ENCODE data around the gene PRKAR1B. TPM values are rescaled to one million over a fixed set of nuclear protein-coding genes. Genes with fewer than 3 reads are reported as not detected.

PRKAR1B gene
- total and polyA plus RNA-seq, 2 donors (not counting 1 experiment from before 2014, with no cell fraction given): 4.5 to 8.6 TPM

DNA sequence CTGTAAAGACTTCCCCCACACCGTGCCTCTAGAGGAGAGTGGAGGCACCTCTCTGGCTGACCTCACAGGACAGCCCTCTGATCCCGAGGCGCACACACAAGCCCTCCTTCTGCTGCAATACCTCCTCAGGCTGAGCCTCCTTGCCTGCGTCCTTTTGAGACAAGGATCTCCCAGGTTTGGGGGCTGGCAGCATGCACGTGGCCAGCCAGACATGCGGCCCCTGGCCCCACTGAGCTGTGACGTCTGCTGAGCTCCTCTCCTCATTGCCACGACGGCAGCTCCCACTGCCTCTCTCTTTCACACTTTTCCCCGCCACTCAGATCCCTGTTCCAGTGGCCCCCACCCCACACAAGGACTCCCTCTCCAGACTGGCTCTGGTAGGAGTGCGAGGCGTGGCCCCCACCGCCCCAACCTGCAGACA, 12.8 kb downstream of the PRKAR1B start:
- WGBS (ENCODE audit: insufficient coverage): 97% methylated on average over 11 of the region's 13 CpGs
- H3K4me3 Mint-ChIP-seq: peak overlapping the region; percentile 55
- no peaks in the 10 kb centered on the region for H3K9me3 Mint-ChIP-seq (ENCODE audit: insufficient read depth)
- Histone ChIP-seq H3K9me3 (ENCODE audit: control extremely low read depth in 1 of 3, control insufficient read depth in 2 of 3, insufficient read depth in 1 of 3, low read length in 2 of 3) (peaks cover 0 to 7% (median 0%) of the 10 kb centered on the region in 3 donors), H3K4me2 (replicated peaks; ENCODE audit: low read depth, low read length, poor library complexity, severe bottlenecking) (no peak overlapping the region), H3K4me3 (ENCODE audit: control extremely low read depth in 1 of 5, extremely low read depth in 1 of 5, insufficient read depth in 1 of 5, low read depth in 2 of 5, low read length in 4 of 5) (no peak overlapping the region), H2AFZ (ENCODE audit: insufficient read depth, low read depth, low read length, poor library complexity, severe bottlenecking) (no peak overlapping the region), H3K36me3 (replicated peaks in 1 of 2; ENCODE audit: control extremely low read depth in 1 of 2, control insufficient read depth in 1 of 2, extremely low read depth in 1 of 2, insufficient read depth in 2 of 2, low read length in 1 of 2) (no peaks in the 10 kb centered on the region), H3K27ac (ENCODE audit: low read length in 2 of 2) (no peak overlapping the region), H4K20me1 (ENCODE audit: control insufficient read depth, insufficient read depth, low read length, poor library complexity, severe bottlenecking) (no peaks in the 10 kb centered on the region), H3K27me3 (replicated peaks in 1 of 4; ENCODE audit: control extremely low read depth in 1 of 4, control insufficient read depth in 3 of 4, insufficient read depth in 4 of 4, low read length in 3 of 4) (peaks cover 0 to 5% (median 0%) of the 10 kb centered on the region in 4 experiments), H3K4me1 (ENCODE audit: control insufficient read depth in 2 of 2, insufficient read depth in 2 of 2, low read length in 2 of 2) (peaks cover 4 to 7% of the 10 kb centered on the region in 2 donors), H3K9ac (ENCODE audit: low read length) (no peak overlapping the region), H3K79me2 (ENCODE audit: control insufficient read depth, insufficient read depth, low read length) (no peaks in the 10 kb centered on the region)
- peaks cover 5% of the 10 kb centered on the region for H3K27me3 Mint-ChIP-seq
- DNase-seq: no peak
- TF ChIP-seq, protein P1, sequence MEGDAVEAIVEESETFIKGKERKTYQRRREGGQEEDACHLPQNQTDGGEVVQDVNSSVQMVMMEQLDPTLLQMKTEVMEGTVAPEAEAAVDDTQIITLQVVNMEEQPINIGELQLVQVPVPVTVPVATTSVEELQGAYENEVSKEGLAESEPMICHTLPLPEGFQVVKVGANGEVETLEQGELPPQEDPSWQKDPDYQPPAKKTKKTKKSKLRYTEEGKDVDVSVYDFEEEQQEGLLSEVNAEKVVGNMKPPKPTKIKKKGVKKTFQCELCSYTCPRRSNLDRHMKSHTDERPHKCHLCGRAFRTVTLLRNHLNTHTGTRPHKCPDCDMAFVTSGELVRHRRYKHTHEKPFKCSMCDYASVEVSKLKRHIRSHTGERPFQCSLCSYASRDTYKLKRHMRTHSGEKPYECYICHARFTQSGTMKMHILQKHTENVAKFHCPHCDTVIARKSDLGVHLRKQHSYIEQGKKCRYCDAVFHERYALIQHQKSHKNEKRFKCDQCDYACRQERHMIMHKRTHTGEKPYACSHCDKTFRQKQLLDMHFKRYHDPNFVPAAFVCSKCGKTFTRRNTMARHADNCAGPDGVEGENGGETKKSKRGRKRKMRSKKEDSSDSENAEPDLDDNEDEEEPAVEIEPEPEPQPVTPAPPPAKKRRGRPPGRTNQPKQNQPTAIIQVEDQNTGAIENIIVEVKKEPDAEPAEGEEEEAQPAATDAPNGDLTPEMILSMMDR (IDR thresholded peaks at IDR 0.05): no peak
- no peak for TF ChIP-seq EZH2 (IDR thresholded peaks at IDR 0.05; ENCODE audit: borderline replicate concordance, insufficient read depth, low read depth, low read length, poor library complexity, severe bottlenecking)
- H3K4me1 Mint-ChIP-seq: peaks cover 15% of the 10 kb centered on the region
- ChIA-PET CTCF (no interaction called here), POLR2A (no interaction called here)
- H3K27ac Mint-ChIP-seq: no peak overlapping the region
- intact Hi-C loops (cut with micrococcal nuclease): no loop called here
- ATAC-seq (ENCODE audit: low read depth): no peak

DNA sequence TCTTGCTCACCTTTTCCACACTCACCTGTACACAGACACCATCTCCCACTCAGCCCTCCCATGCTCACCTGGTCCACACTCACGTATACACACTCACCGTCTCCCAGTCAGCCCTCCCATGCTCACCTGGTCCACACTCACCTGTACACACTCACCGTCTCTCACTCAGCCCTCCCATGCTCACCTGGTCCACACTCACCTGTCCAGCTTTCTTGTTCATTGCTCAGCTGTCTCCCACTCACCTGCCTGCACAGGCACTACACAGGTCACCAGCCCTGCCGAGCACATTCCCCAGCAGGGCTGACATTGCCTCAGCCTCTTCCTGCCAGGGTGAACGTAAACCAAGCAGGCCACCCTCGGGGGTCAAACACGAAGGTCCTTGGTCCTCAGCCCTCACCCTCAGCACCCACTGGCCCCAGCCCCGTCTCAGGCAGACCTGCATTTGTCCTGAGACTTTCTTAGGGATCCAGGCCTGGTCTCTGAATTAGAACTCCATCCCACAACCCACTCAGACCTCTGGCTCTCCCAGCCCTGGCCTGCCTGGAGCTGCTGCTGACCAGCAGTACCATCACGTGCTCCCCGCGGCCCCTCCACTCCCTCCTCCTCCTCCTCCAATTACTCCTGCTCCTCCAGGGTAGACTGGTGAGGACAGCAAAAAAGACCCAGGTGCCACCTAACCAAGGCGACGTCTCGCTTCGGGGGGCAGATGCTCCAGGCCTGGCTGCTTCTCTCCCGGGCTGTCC, 13.4 kb downstream of the PRKAR1B start:
- no peak for TF ChIP-seq EZH2 (IDR thresholded peaks at IDR 0.05; ENCODE audit: borderline replicate concordance, insufficient read depth, low read depth, low read length, poor library complexity, severe bottlenecking)
- TF ChIP-seq, protein P1 (IDR thresholded peaks at IDR 0.05): no peak
- Histone ChIP-seq H3K4me1 (ENCODE audit: control insufficient read depth in 2 of 2, insufficient read depth in 2 of 2, low read length in 2 of 2) (peaks cover 4 to 7% of the 10 kb centered on the region in 2 donors), H2AFZ (ENCODE audit: insufficient read depth, low read depth, low read length, poor library complexity, severe bottlenecking) (no peak overlapping the region), H3K36me3 (replicated peaks in 1 of 2; ENCODE audit: control extremely low read depth in 1 of 2, control insufficient read depth in 1 of 2, extremely low read depth in 1 of 2, insufficient read depth in 2 of 2, low read length in 1 of 2) (no peaks in the 10 kb centered on the region), H3K4me2 (replicated peaks; ENCODE audit: low read depth, low read length, poor library complexity, severe bottlenecking) (no peak overlapping the region), H3K27me3 (replicated peaks in 1 of 4; ENCODE audit: control extremely low read depth in 1 of 4, control insufficient read depth in 3 of 4, insufficient read depth in 4 of 4, low read length in 3 of 4) (peaks cover 0 to 5% (median 0%) of the 10 kb centered on the region in 4 experiments), H3K9me3 (ENCODE audit: control extremely low read depth in 1 of 3, control insufficient read depth in 2 of 3, insufficient read depth in 1 of 3, low read length in 2 of 3) (peaks cover 0 to 7% (median 0%) of the 10 kb centered on the region in 3 donors), H4K20me1 (ENCODE audit: control insufficient read depth, insufficient read depth, low read length, poor library complexity, severe bottlenecking) (no peaks in the 10 kb centered on the region), H3K4me3 (ENCODE audit: control extremely low read depth in 1 of 5, extremely low read depth in 1 of 5, insufficient read depth in 1 of 5, low read depth in 2 of 5, low read length in 4 of 5) (no peak overlapping the region), H3K27ac (ENCODE audit: low read length in 2 of 2) (no peak overlapping the region), H3K9ac (ENCODE audit: low read length) (no peak overlapping the region), H3K79me2 (ENCODE audit: control insufficient read depth, insufficient read depth, low read length) (no peaks in the 10 kb centered on the region)
- intact Hi-C loops (cut with micrococcal nuclease): no loop called here
- POLR2A ChIA-PET: no interaction called here
- Mint-ChIP-seq H3K27me3 (peaks cover 5% of the 10 kb centered on the region), H3K4me1 (peaks cover 15% of the 10 kb centered on the region), H3K9me3 (ENCODE audit: insufficient read depth) (no peaks in the 10 kb centered on the region), H3K4me3 (peak overlapping the region; percentile 55), H3K27ac (no peak overlapping the region)
- WGBS (ENCODE audit: insufficient coverage): 94% methylated on average over 16 of the region's 16 CpGs
- DNase-seq: no peak
- CTCF ChIA-PET: no interaction called here
- ATAC-seq (ENCODE audit: low read depth): no peak

Data from B cell (primary cell).